PC-3 (cell line): ENCODE results near the gene EYS. TPM values are rescaled to one million over a fixed set of nuclear protein-coding genes. Genes with fewer than 3 reads are reported as not detected.

Experiments used
- ATAC-seq: fragments of 200-7000 bp; cut with Tn5 transposase; 2 replicates; pipeline ENCODE4 v1.9.1; 2020; ENCODE audit warnings: mild to moderate bottlenecking, moderate library complexity
- BruUV-seq: library from RNA; stranded (reverse); fragments of 400-500 nt; replicated peaks from 2 replicates; lab custom pipeline; 2021; lab: Mats Ljungman, UMichigan
- CTCF ChIA-PET: fragments of 300-600 bp; sonication (Branson Sonifier 250); formaldehyde crosslinking; loops from one replicate; lab custom pipeline; 2022; ENCODE audit warnings: antibody characterized with exemption; lab: Charles Lee
- POLR2A ChIA-PET: fragments of 300-600 bp; sonication (Branson Sonifier 250); formaldehyde crosslinking; loops from one replicate; lab custom pipeline; 2022; ENCODE audit warnings: antibody characterized with exemption; ENCODE audit not compliant: unreplicated experiment; lab: Charles Lee
- DNase-seq: peaks from one replicate; pipeline ENCODE4 v3.0.0-alpha.2; 2015
- H2AFZ ChIP-seq: fragments of 300-600 bp; sonication (generic); 2 replicates; pipeline ENCODE4 v1.6.0; 2016; ENCODE audit warnings: antibody characterized with exemption, low read length
- H3F3A ChIP-seq: fragments of 300-600 bp; sonication (generic); one replicate; pipeline ENCODE4 v1.6.0; 2017; ENCODE audit warnings: antibody characterized with exemption, low read length, control low read depth, mild to moderate bottlenecking; ENCODE audit not compliant: unreplicated experiment
- H3K27ac ChIP-seq: fragments of 300-600 bp; sonication (generic); 2 replicates; pipeline ENCODE4 v1.5.1; 2016; ENCODE audit warnings: mild to moderate bottlenecking, low read length
- H3K27me3 ChIP-seq: fragments of 300-600 bp; sonication (generic); 2 replicates; pipeline ENCODE4 v1.6.1; 2016; ENCODE audit warnings: low read length, mixed read lengths
- H3K36me3 ChIP-seq: fragments of 300-600 bp; sonication (generic); 2 replicates; pipeline ENCODE4 v1.6.1; 2016; ENCODE audit warnings: low read depth, mixed run types, low read length, mixed read lengths
- H3K4me1 ChIP-seq: fragments of 300-600 bp; sonication (generic); 2 replicates; pipeline ENCODE4 v1.5.1; 2016; ENCODE audit warnings: low read length; ENCODE audit not compliant: insufficient read depth
- H3K4me2 ChIP-seq: fragments of 300-600 bp; sonication (generic); 2 replicates; pipeline ENCODE4 v1.6.0; 2016; ENCODE audit warnings: low read length
- H3K4me3 ChIP-seq: fragments of 300-600 bp; sonication (generic); 2 replicates; pipeline ENCODE4 v1.5.1; 2016; ENCODE audit warnings: mild to moderate bottlenecking, low read length, mixed read lengths
- H3K79me2 ChIP-seq: fragments of 300-600 bp; sonication (generic); 2 replicates; pipeline ENCODE4 v1.6.1; 2017; ENCODE audit warnings: low read length, mixed read lengths
- H3K9ac ChIP-seq: fragments of 300-600 bp; sonication (generic); 2 replicates; pipeline ENCODE4 v1.6.0; 2016; ENCODE audit warnings: mild to moderate bottlenecking, low read length
- H3K9me2 ChIP-seq: fragments of 300-600 bp; sonication (generic); replicated peaks from 2 replicates; pipeline ENCODE4 v1.6.1; 2016; ENCODE audit warnings: mixed run types, low read length, mixed read lengths
- H3K9me3 ChIP-seq: fragments of 300-600 bp; sonication (generic); 2 replicates; pipeline ENCODE4 v1.6.1; 2016; ENCODE audit warnings: low read length, mixed read lengths
- H4K20me1 ChIP-seq: fragments of 300-600 bp; sonication (generic); 2 replicates; pipeline ENCODE4 v1.6.1; 2016; ENCODE audit warnings: low read length, mixed read lengths
- CTCF ChIP-seq: fragments of 300-600 bp; sonication (generic); conservative IDR thresholded peaks from 2 replicates; pipeline ENCODE4 v1.5.1; 2017; ENCODE audit warnings: antibody characterized with exemption, low read depth, mild to moderate bottlenecking, low read length
- EZH2 ChIP-seq: fragments of 300-600 bp; sonication (generic); IDR thresholded peaks from one replicate; pipeline ENCODE4 v1.6.1; 2017; ENCODE audit warnings: antibody characterized with exemption, mild to moderate bottlenecking, low read length; ENCODE audit not compliant: unreplicated experiment
- EZH2phosphoT487 ChIP-seq: fragments of 300-600 bp; sonication (generic); IDR thresholded peaks from 2 replicates; pipeline ENCODE4 v1.6.1; 2018; ENCODE audit warnings: mild to moderate bottlenecking, antibody characterized with exemption, low read length, borderline replicate concordance
- intact Hi-C: fragments of 100-400 bp; cut with micrococcal nuclease; formaldehyde crosslinking; loops from 2 replicates; pipeline ENCODE4 v1.9.0; 2023
- total RNA-seq: library from RNA; depleted of rRNA; stranded (reverse); fragments of >200 nt; gene quantifications from 2 replicates; pipeline ENCODE4 v1.2.3, GENCODE V29; 2014

The EYS gene
- total RNA-seq, 1 experiment from 2014 or later = 0.07 TPM

GRCh38 chr6:63807056-63807455 lies 1900.0 kb downstream of the EYS start:
- intact Hi-C loops = loop anchor here (5.0 kb wide), 1 partner anchor 485 kb away; no protein-coding TSS in a partner anchor
- H3K27me3 ChIP-seq = no peaks in the 10 kb centered on the region
- H3K4me2 ChIP-seq = peak overlapping the region; percentile 77
- ATAC-seq (no peak), DNase-seq (no peak)
- H3K9me3 ChIP-seq = no peaks in the 10 kb centered on the region
- no peak for TF ChIP-seq EZH2
- TF ChIP-seq CTCF = no peak
- TF ChIP-seq EZH2phosphoT487 = no peak
- H3K9me2 ChIP-seq = no peaks in the 10 kb centered on the region
- POLR2A ChIA-PET = interaction anchor here (1.0 kb wide), 1 partner anchor 55 kb away, joined by 3 read pairs; no protein-coding TSS in a partner anchor
- H3K27ac ChIP-seq = peak overlapping the region; percentile 100
- H2AFZ ChIP-seq = no peak overlapping the region
- H3K9ac ChIP-seq = peak overlapping the region; percentile 94
- CTCF ChIA-PET = no interaction called here
- peaks cover 51% of the 10 kb centered on the region for H3K4me1 ChIP-seq
- peak overlapping the region; percentile 59 for H3K4me3 ChIP-seq
- H4K20me1 ChIP-seq = no peaks in the 10 kb centered on the region
- H3F3A ChIP-seq = peaks cover 9% of the 10 kb centered on the region
- no TSS peak for BruUV-seq
- no peaks in the 10 kb centered on the region; the same call in 1 of the 2 replicates for H3K36me3 ChIP-seq
- H3K79me2 ChIP-seq = no peaks in the 10 kb centered on the region

- H4K20me1 ChIP-seq = no peaks in the 10 kb centered on the region
- peak overlapping the region; percentile 77 for H3K4me2 ChIP-seq
- H3K9ac ChIP-seq = peak overlapping the region; percentile 94
- TF ChIP-seq EZH2 (no peak), CTCF (no peak), EZH2phosphoT487 (no peak)
- ATAC-seq (peak; percentile 43), DNase-seq (no peak)
- no peaks in the 10 kb centered on the region for H3K9me3 ChIP-seq
- no peaks in the 10 kb centered on the region for H3K9me2 ChIP-seq
- intact Hi-C loops = loop anchor here (1.0 to 5.0 kb wide), 2 partner anchors 57 to 486 kb away; no protein-coding TSS in a partner anchor
- H2AFZ ChIP-seq = no peak overlapping the region
- H3K4me3 ChIP-seq = peak overlapping the region; percentile 59
- no peaks in the 10 kb centered on the region for H3K27me3 ChIP-seq
- ChIA-PET POLR2A (interaction anchor here (0.6 to 1.0 kb wide), 3 partner anchors 56 to 1184 kb away, joined by 3 to 4 read pairs (median 4); no protein-coding TSS in a partner anchor), CTCF (no interaction called here)
- H3K4me1 ChIP-seq = peaks cover 51% of the 10 kb centered on the region
- peak overlapping the region; percentile 100 for H3K27ac ChIP-seq
- H3K79me2 ChIP-seq = no peaks in the 10 kb centered on the region
- BruUV-seq = no TSS peak
- no peaks in the 10 kb centered on the region; the same call in 1 of the 2 replicates for H3K36me3 ChIP-seq
- H3F3A ChIP-seq = peaks cover 9% of the 10 kb centered on the region
Observed at GRCh38 chr6:63806573-63806913, 1900.5 kb downstream of the EYS start.
